Measurements from ENCODE around the gene HNRNPA1. TPM values are rescaled to one million over a fixed set of nuclear protein-coding genes. Genes with fewer than 3 reads are reported as not detected.

The HNRNPA1 gene
- total and polyA plus RNA-seq, 9 of the 15 experiments (the other 6 are each of a cell fraction or from before 2014, with no cell fraction given) = 1,166 to 2,703 (median 1,815) TPM

- TF ChIP-seq, protein P1, sequence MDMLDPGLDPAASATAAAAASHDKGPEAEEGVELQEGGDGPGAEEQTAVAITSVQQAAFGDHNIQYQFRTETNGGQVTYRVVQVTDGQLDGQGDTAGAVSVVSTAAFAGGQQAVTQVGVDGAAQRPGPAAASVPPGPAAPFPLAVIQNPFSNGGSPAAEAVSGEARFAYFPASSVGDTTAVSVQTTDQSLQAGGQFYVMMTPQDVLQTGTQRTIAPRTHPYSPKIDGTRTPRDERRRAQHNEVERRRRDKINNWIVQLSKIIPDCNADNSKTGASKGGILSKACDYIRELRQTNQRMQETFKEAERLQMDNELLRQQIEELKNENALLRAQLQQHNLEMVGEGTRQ (CRISPR knock-in tag; IDR thresholded peaks at IDR 0.05) = peak; percentile 93
- TF ChIP-seq AFF1 (IDR thresholded peaks at IDR 0.05; ENCODE audit: low read depth in 1 of 2, partially characterized antibody in 2 of 2) (peak; percentile 59 to 77), HEY1 (CRISPR knock-in tag; IDR thresholded peaks at IDR 0.05; ENCODE audit: borderline replicate concordance) (no peak; the same call in 1 of the 2 replicates), USF1 (CRISPR knock-in tag; IDR thresholded peaks at IDR 0.05) (peak; percentile 91), ZNF668 (CRISPR knock-in tag; IDR thresholded peaks at IDR 0.05) (no peak), ZNF316 (IDR thresholded peaks at IDR 0.05) (peak; percentile 42; the same call in 1 of the 2 replicates), CBX1 (IDR thresholded peaks at IDR 0.05; ENCODE audit: low read depth) (no peak), SAFB (IDR thresholded peaks at IDR 0.05; ENCODE audit: borderline replicate concordance, low read depth, low read length) (no peak), ZNF511 (CRISPR knock-in tag; IDR thresholded peaks at IDR 0.05) (peak; percentile 93), ZNF311 (CRISPR knock-in tag; IDR thresholded peaks at IDR 0.05) (no peak), KAT8 (IDR thresholded peaks at IDR 0.05; ENCODE audit: low read depth) (no peak), TAF9B (IDR thresholded peaks at IDR 0.05; ENCODE audit: partially characterized antibody) (peak; percentile 98), CUX1 (CRISPR knock-in tag; IDR thresholded peaks at IDR 0.05) (no peak), NCOA1 (IDR thresholded peaks at IDR 0.05; ENCODE audit: low read depth) (peak; percentile 63; the same call in 1 of the 2 replicates), RAD21 (CRISPR knock-in tag; conservative IDR thresholded peaks at IDR 0.05 in 1 of 2, IDR thresholded peaks at IDR 0.05 in 1 of 2) (peak; percentile 91 to 94)
Measured at GRCh38 chr12:54324617-54325441, 44.3 kb downstream of the HNRNPA1 start, which contains the start of gene COPZ1 (continued).

Measured in K562 (cell line).